Activated CD8-positive, alpha-beta T cell treated with anti-CD3 and anti-CD28 coated beads for 36 hours (primary cell): Measurements from ENCODE around the gene SYNJ2. TPM values are rescaled to one million over a fixed set of nuclear protein-coding genes. Genes with fewer than 3 reads are reported as not detected.
"Not testable (repeated sequence)": the region's sequence is repeated elsewhere in the genome, so short reads cannot be mapped to it uniquely, and the experiment has no call there.

Experiments used
- ATAC-seq: fragments of 200-7000 bp; cut with Tn5 transposase; one replicate; pipeline ENCODE4 v1.10.0; 2021; ENCODE audit warnings: mild to moderate bottlenecking, moderate library complexity
- CTCF ChIA-PET: fragments of 350-600 bp; sonication (Branson Sonifier 250); formaldehyde crosslinking; loops from one replicate; lab custom pipeline; 2021; ENCODE audit warnings: antibody characterized with exemption; lab: Charles Lee
- POLR2A ChIA-PET: fragments of 350-600 bp; sonication (Branson Sonifier 250); formaldehyde crosslinking; loops from one replicate; lab custom pipeline; 2021; ENCODE audit warnings: antibody characterized with exemption; lab: Charles Lee
- DNase-seq: peaks from one replicate; pipeline ENCODE4 v3.0.0-alpha.2; 2020
- H3K27ac Mint-ChIP-seq: one replicate; pipeline ENCODE4 v1.8.0; 2021; ENCODE audit warnings: mild to moderate bottlenecking, mixed read lengths
- H3K27me3 Mint-ChIP-seq: one replicate; pipeline ENCODE4 v1.8.0; 2021; ENCODE audit warnings: mixed read lengths
- H3K36me3 Mint-ChIP-seq: one replicate; pipeline ENCODE4 v1.8.0; 2021; ENCODE audit warnings: low read depth, mixed read lengths
- H3K4me1 Mint-ChIP-seq: one replicate; pipeline ENCODE4 v1.8.0; 2021; ENCODE audit warnings: low read depth, mixed read lengths
- H3K4me3 Mint-ChIP-seq: one replicate; pipeline ENCODE4 v1.8.0; 2021; ENCODE audit warnings: mild to moderate bottlenecking, moderate library complexity, mixed read lengths
- H3K9me3 Mint-ChIP-seq: one replicate; pipeline ENCODE4 v1.8.0; 2021; ENCODE audit warnings: mixed read lengths
- intact Hi-C: fragments of 100-400 bp; cut with micrococcal nuclease; formaldehyde crosslinking; loops from one replicate; pipeline ENCODE4 v1.10.0; 2022
- total RNA-seq, 2 experiments: library from RNA; stranded (reverse); gene quantifications; one replicate each; pipeline ENCODE4 v1.2.3, GENCODE V29; 2021
- TF ChIP-seq, protein P1 (sequence below): fragments of 200-600 bp; IDR thresholded peaks from one replicate; pipeline ENCODE4 v1.8.0; 2022; ENCODE audit warnings: antibody characterized with exemption, mild to moderate bottlenecking

The SYNJ2 gene
- total RNA-seq, 2 experiments from 2014 or later: 27.7 to 28.5 TPM

DNA sequence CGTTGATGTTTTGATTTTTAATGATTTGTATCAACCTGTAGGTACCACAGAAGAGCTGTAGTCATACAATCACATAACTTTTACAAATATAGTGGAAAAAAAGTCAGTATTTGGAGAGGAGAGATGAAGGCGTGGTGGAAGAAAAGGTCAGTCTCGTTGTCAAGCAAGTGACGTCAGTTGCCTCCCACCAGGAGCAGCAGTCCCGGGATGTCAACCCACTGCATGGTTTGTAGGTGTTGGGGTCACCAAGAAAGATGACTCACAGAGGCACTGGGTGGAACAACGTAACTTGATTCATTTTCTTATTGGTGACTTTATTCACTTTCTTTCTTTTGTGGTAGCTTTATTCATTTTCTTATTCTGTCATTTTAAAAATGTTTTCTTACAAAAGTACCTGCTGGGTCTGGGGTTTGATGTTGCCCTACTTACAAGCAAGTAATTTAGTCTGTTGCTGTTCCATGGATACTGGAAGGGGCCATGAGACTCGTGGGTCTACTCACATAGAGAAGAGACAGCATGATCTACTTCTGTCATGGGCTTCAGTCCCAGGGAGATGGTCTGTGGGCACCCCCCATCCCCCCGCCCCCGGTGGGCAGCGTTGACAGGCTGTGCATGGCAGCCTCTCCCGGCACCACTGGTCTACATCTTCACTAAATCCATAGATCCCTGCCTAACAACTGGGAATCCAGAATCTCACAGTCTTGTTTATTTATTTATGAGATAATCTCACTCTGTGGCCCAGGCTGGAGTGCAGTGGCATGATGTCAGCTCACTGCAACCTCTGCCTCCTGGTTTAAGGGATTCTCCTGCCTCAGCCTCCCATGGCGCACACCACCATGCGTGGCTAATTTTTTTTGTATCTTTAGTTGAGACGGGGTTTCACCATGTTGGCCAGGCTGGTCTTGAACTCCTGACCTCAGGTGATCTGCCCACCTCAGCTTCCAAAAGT is 36.4 kb upstream of the SYNJ2 start:
- Mint-ChIP-seq H3K4me3 (peak overlapping the region; percentile 5), H3K9me3 (peaks cover 10% of the 10 kb centered on the region), H3K27me3 (no peaks in the 10 kb centered on the region), H3K27ac (peak overlapping the region; percentile 62), H3K4me1 (peaks cover 39% of the 10 kb centered on the region), H3K36me3 (peaks cover 68% of the 10 kb centered on the region)
- peak; percentile 77 for ATAC-seq
- TF ChIP-seq, protein P1, sequence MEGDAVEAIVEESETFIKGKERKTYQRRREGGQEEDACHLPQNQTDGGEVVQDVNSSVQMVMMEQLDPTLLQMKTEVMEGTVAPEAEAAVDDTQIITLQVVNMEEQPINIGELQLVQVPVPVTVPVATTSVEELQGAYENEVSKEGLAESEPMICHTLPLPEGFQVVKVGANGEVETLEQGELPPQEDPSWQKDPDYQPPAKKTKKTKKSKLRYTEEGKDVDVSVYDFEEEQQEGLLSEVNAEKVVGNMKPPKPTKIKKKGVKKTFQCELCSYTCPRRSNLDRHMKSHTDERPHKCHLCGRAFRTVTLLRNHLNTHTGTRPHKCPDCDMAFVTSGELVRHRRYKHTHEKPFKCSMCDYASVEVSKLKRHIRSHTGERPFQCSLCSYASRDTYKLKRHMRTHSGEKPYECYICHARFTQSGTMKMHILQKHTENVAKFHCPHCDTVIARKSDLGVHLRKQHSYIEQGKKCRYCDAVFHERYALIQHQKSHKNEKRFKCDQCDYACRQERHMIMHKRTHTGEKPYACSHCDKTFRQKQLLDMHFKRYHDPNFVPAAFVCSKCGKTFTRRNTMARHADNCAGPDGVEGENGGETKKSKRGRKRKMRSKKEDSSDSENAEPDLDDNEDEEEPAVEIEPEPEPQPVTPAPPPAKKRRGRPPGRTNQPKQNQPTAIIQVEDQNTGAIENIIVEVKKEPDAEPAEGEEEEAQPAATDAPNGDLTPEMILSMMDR: no peak
- CTCF ChIA-PET: interaction anchor here (1.0 to 2.2 kb wide), 4 partner anchors 32 to 187 kb away, joined by 3 to 9 read pairs (median 4); no protein-coding TSS in a partner anchor
- POLR2A ChIA-PET: interaction anchor here (1.3 kb wide), 1 partner anchor 15 kb away, joined by 3 read pairs; no protein-coding TSS in a partner anchor
- intact Hi-C loops: no loop called here
- peak; percentile 84 for DNase-seq

DNA sequence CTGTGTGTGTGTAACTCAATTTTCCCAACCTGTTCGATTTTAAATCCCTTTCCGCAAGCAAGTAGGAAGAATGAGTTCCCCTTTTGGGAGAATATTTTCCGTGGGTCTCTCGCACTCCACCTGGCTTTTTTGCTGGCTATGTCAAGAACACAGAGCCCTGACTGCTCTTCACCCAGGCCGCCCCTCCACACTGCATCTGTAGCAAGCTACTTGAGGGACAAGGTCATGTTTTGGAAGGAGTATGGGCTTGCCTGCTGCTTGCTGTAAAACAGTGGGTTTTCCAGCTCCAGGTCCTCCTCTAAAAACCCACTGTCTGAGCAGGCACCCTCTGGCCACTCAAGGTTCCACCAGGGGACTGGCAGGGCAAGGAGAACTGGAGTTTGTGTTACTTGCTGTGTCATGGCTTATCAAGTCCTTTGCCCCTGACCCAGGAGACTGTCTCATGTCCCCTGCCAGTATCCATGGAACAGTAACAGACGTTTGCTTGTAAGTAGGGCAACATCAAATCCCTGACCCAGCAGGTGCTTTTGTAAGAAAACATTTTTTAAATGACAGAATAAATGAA is 35.5 kb upstream of the SYNJ2 start:
- intact Hi-C loops: no loop called here
- ChIA-PET CTCF (interaction anchor here (0.9 to 2.2 kb wide), 15 partner anchors 8 to 328 kb away, joined by 3 to 19 read pairs (median 4); no protein-coding TSS in a partner anchor), POLR2A (interaction anchor here (1.3 to 2.0 kb wide), 3 partner anchors 14 to 61 kb away, joined by 3 to 5 read pairs (median 4); no protein-coding TSS in a partner anchor)
- TF ChIP-seq, protein P1: no peak
- H3K27ac Mint-ChIP-seq: peak overlapping the region; percentile 62
- DNase-seq: no peak
- H3K4me3 Mint-ChIP-seq: no peak overlapping the region
- no peaks in the 10 kb centered on the region for H3K27me3 Mint-ChIP-seq
- peaks cover 32% of the 10 kb centered on the region for H3K4me1 Mint-ChIP-seq
- peaks cover 59% of the 10 kb centered on the region for H3K36me3 Mint-ChIP-seq
- no peak for ATAC-seq
- peaks cover 10% of the 10 kb centered on the region for H3K9me3 Mint-ChIP-seq

DNA sequence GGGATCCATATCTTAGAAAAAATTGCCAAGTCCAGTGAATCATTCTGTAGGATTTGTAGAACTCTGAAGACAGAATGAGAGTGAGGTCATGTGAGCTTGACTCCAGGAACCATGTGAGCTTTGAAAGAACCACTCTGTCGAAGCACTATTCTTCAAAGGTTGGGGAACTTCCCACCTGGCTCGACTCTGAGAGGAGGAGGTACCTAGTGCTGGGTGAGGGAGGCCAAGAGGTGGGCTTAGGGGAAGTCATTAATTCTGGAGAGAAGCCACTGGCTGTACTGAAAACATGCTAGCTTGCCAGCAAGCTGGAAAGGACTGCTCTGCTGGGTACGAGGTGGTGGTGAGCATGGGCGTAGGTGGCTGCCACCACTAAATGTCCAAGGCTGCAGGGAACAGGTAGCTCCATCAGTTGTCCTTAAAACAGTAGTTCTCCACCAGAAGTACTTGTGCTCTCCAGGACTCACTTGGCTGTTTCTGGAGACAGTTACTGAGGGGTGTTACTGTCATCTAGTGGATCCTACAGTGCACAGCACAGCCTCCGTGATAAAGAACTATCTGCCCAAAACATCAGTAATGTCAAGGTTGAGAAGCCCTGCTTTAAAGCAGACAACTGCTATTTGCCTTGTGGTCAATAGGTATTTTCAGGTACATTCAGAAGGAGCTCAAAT is 34.7 kb upstream of the SYNJ2 start:
- CTCF ChIA-PET: interaction anchor here (0.7 to 2.2 kb wide), 28 partner anchors 9 to 332 kb away, joined by 3 to 19 read pairs (median 3); no protein-coding TSS in a partner anchor
- H3K27me3 Mint-ChIP-seq: no peaks in the 10 kb centered on the region
- DNase-seq: peak; percentile 36
- peaks cover 10% of the 10 kb centered on the region for H3K9me3 Mint-ChIP-seq
- peaks cover 50% of the 10 kb centered on the region for H3K36me3 Mint-ChIP-seq
- H3K4me3 Mint-ChIP-seq: no peak overlapping the region
- intact Hi-C loops: no loop called here
- POLR2A ChIA-PET: interaction anchor here (0.7 to 2.0 kb wide), 4 partner anchors 22 to 62 kb away, joined by 3 to 5 read pairs (median 4); no protein-coding TSS in a partner anchor
- H3K4me1 Mint-ChIP-seq: peaks cover 32% of the 10 kb centered on the region
- TF ChIP-seq, protein P1: peak; percentile 66
- H3K27ac Mint-ChIP-seq: peak overlapping the region; percentile 62
- ATAC-seq: peak; percentile 66

DNA sequence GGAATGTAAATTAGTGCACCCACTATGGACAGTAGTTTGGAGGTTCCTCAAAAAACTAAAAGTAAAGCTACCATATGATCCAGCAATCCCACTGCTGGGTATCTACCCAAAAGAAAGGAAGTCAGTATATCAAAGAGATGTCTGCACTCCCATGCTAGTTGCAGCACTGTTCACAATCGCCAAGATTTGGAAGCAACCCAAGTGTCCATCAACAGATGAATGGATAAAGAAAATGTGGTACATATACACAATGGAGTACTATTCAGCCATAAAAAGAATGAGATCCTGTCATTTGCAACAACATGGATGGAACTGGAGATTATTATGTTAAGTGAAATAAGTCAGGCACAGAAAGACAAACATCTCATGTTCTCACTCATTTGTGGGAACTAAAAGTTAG is 30.8 kb upstream of the SYNJ2 start:
- ChIA-PET CTCF (interaction anchor here (1.4 kb wide), 1 partner anchor 30 kb away, joined by 3 read pairs; the partner anchor contains the start of gene SYNJ2), POLR2A (interaction anchor here (0.8 kb wide), 1 partner anchor 9 kb away, joined by 3 read pairs; no protein-coding TSS in a partner anchor)
- ATAC-seq, intact Hi-C loops, DNase-seq, H3K27ac Mint-ChIP-seq, H3K27me3 Mint-ChIP-seq, H3K4me3 Mint-ChIP-seq: not testable (repeated sequence)
- Mint-ChIP-seq H3K4me1 (peaks cover 14% of the 10 kb centered on the region), H3K9me3 (peaks cover 10% of the 10 kb centered on the region), H3K36me3 (peaks cover 17% of the 10 kb centered on the region)

DNA sequence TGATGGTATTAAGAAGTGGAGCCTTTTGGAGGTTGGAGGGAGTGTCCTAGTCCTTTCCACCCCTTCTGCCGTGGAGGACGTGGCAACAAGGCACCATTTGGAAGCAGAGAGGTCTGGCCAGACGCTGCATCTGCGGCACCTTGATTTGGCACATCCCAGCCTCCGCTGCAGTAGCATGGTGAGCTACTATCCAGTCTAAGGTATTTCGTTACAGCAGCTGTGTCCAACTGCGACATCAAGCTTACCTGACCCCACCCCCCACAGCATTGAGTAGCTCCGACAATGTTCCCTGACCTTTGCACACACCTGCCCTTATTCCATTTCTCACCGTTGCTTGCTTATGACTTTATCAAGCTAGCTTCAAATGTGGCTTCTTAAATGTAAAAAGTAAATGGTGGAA is 29.8 kb upstream of the SYNJ2 start:
- POLR2A ChIA-PET: no interaction called here
- intact Hi-C loops: no loop called here
- H3K9me3 Mint-ChIP-seq: peaks cover 10% of the 10 kb centered on the region
- H3K27me3 Mint-ChIP-seq: no peaks in the 10 kb centered on the region
- peaks cover 5% of the 10 kb centered on the region for H3K4me1 Mint-ChIP-seq
- H3K27ac Mint-ChIP-seq: no peak overlapping the region
- no peak for ATAC-seq
- CTCF ChIA-PET: interaction anchor here (1.4 kb wide), 1 partner anchor 30 kb away, joined by 3 read pairs; the partner anchor contains the start of gene SYNJ2
- DNase-seq: no peak
- TF ChIP-seq, protein P1: no peak
- no peak overlapping the region for H3K4me3 Mint-ChIP-seq
- H3K36me3 Mint-ChIP-seq: peaks cover 9% of the 10 kb centered on the region
